ENCODE data around the gene STON2. TPM values are rescaled to one million over a fixed set of nuclear protein-coding genes. Genes with fewer than 3 reads are reported as not detected.

The STON2 gene
- total RNA-seq, 1 donor from 2014 or later = 30.8 TPM

DNA sequence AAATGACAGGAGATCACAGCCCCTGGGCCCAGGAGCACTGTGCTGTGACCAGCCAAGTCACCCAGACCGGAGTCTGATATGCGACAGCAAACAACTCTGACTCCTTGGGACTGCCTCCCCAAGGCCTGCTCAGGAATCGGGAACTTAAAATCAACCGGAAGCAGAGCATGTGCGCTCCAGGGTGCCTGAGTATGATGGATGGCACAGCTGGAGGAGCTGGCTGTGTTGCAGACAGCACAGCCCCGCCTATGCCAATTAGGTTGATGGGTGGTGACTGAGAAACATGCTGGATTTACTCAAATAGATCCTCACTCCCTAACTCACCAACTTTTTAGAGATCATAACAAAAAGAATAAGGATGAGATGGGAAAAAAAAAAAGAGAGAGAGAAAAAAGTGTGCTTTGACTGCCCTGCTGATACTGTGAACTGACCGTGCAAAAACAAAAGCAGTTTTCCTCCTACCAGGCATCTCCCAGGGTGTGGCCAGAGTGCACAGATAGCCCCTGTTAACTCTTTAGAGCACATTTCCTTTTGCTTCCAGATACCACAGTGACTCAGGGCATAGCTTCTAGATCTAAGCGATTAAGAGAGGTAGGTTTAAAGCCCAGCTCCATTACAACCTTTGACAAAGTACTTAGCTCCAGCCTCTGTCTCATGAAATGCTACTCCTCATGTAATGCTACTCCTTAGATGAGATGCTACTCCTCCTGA lies 27.4 kb upstream of the STON2 start:
- Histone ChIP-seq H3K36me3 (ENCODE audit: control insufficient read depth in 3 of 3, insufficient read depth in 3 of 3, low read length in 3 of 3) (peaks cover 0 to 12% (median 7%) of the 10 kb centered on the region in 3 donors), H3K27me3 (ENCODE audit: control insufficient read depth in 3 of 3, insufficient read depth in 3 of 3, low read length in 3 of 3) (no peaks in the 10 kb centered on the region), H3K4me3 (ENCODE audit: low read length in 3 of 3) (peak overlapping the region in 2 of 3 donors; percentile 6 to 45), H3K4me1 (ENCODE audit: control insufficient read depth in 3 of 3, insufficient read depth in 3 of 3, low read length in 3 of 3) (peaks cover 22 to 38% (median 34%) of the 10 kb centered on the region in 3 donors), H3K27ac (ENCODE audit: low read depth, low read length) (peak overlapping the region; percentile 45), H3K9me3 (ENCODE audit: control insufficient read depth in 3 of 3, low read length in 3 of 3) (no peaks in the 10 kb centered on the region), H3K9ac (ENCODE audit: low read depth in 1 of 3, low read length in 3 of 3) (peak overlapping the region in 2 of 3 donors; percentile 40 to 45)

DNA sequence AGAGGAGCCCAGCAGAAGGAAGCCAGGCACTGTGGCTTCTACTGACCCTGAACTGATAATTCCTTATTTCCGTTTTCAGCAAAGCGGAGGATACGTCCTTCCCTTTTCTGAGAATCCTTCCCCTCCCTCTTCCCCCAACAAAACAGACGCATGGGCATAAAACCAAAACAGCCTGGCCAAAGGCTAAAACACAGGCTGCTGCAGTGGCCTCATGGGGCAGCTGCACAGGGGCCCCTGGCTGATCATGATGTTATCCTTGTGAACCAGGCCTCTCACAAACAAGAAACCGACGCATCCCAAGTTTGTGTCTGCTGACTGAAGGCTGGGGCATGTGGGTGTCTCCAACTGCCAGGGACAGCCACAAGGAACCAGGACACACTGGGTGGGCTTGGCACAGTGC lies 23.4 kb upstream of the STON2 start:
- H3K27me3 ChIP-seq (ENCODE audit: control insufficient read depth in 3 of 3, insufficient read depth in 3 of 3, low read length in 3 of 3) = no peaks in the 10 kb centered on the region
- H3K27ac ChIP-seq (ENCODE audit: low read depth, low read length) = peak overlapping the region; percentile 56
- peaks cover 0 to 20% (median 7%) of the 10 kb centered on the region in 3 donors for H3K36me3 ChIP-seq (ENCODE audit: control insufficient read depth in 3 of 3, insufficient read depth in 3 of 3, low read length in 3 of 3)
- peak overlapping the region in 2 of 3 donors; percentile 32 to 60 for H3K9ac ChIP-seq (ENCODE audit: low read depth in 1 of 3, low read length in 3 of 3)
- H3K4me3 ChIP-seq (ENCODE audit: low read length in 3 of 3) = no peak overlapping the region
- H3K9me3 ChIP-seq (ENCODE audit: control insufficient read depth in 3 of 3, low read length in 3 of 3) = no peaks in the 10 kb centered on the region
- H3K4me1 ChIP-seq (ENCODE audit: control insufficient read depth in 3 of 3, insufficient read depth in 3 of 3, low read length in 3 of 3) = peaks cover 15 to 26% (median 20%) of the 10 kb centered on the region in 3 donors

DNA sequence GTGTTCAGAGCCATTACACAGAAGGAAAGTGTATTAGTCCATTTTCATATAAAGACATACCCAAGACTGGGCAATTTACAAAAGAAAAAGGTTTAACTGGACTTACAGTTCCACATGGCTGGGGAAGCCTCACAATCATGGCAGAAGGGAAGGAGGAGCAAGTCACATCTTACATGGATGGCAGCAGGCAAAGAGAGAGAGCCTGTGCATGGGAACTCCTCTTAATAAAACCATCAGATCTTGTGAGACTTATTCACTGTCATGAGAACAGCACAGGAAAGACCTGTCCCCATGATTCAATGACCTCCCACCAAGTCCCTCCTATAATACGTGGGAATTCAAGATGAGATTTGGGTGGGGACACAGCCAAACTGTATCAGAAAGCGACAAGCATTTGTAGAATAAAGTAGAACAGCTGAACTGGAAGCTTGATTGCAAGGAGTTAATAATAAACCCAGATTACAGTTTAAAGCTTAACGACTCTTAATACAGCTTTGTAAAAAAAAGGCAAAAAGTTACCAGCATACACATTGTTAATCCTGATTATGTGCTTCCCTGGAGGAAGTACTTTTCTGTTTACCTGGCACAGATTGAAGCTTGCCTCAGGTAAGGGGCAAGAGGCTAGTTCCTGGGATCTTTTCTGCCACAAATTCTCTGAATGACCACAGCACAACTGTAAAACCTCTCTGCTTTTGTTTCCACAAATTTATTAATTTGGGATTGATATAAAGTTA lies 18.1 kb upstream of the STON2 start:
- H3K36me3 ChIP-seq (ENCODE audit: control insufficient read depth in 3 of 3, insufficient read depth in 3 of 3, low read length in 3 of 3) = peaks cover 0 to 9% (median 0%) of the 10 kb centered on the region in 3 donors

DNA sequence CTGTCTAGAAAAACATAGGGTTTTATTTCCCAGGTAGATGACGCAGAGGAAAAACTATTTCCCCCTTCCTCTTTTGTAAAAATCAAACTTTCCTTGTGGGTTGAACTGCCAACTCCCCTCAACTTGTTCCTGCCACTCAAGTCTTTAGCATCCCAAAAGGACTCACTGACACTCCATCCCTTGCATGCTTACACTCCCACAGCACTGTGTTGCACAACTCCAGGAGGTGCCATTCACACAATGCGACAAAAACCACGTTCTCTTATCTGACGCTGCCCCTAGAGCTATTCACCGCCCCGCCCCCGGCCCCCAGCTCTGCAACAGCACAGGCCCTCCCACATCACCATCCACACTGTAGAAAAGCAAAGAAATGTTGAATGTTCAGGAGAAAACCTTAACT lies 16.9 kb upstream of the STON2 start:
- H3K27me3 ChIP-seq (ENCODE audit: control insufficient read depth in 3 of 3, insufficient read depth in 3 of 3, low read length in 3 of 3) = no peaks in the 10 kb centered on the region
- no peak overlapping the region for H3K4me3 ChIP-seq (ENCODE audit: low read length in 3 of 3)
- no peak overlapping the region for H3K27ac ChIP-seq (ENCODE audit: low read depth, low read length)

More for the DNA sequence above, 18.1 kb upstream of the STON2 start:
- Histone ChIP-seq H3K4me1 (ENCODE audit: control insufficient read depth in 3 of 3, insufficient read depth in 3 of 3, low read length in 3 of 3) (peaks cover 3 to 16% (median 5%) of the 10 kb centered on the region in 3 donors), H3K9me3 (ENCODE audit: control insufficient read depth in 3 of 3, low read length in 3 of 3) (no peaks in the 10 kb centered on the region), H3K27ac (ENCODE audit: low read depth, low read length) (no peak overlapping the region), H3K4me3 (ENCODE audit: low read length in 3 of 3) (no peak overlapping the region), H3K9ac (ENCODE audit: low read depth in 1 of 3, low read length in 3 of 3) (no peak overlapping the region), H3K27me3 (ENCODE audit: control insufficient read depth in 3 of 3, insufficient read depth in 3 of 3, low read length in 3 of 3) (no peaks in the 10 kb centered on the region)

DNA sequence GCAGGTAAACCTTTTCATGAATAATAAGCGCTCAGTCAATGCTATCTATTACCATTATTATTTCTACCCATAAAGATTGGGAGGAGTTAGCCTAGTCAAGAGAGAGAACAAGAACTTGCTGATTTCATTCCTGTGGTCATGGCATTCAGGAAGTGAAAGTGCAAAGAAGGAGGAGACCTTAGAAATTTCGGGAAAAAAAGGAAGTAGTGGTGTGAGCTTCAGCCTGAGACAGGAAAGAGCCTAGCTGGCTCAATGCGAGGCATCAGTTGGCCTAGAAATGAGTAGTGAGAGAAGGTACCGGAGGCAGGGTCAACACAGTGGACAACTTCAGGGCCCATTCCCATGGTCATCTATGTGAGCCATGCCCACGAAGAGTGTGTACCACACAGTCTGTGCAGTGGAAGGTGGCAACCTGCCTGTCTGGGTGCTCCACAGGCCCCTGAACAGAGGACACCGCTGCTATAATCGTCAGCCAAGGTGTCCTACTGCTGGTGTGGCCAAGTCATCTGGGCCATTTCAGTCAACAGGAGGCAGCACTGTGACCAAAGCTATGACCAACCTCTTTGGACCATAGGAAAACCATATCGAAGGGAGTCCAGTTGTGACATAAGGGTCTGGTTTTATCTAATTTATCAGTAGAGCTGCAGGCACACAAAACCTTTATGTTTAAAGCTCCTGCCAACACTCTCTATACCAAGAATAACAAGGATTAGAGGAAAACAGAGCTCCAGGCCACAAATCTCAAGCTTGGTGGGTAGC lies 16.2 kb upstream of the STON2 start:
- Histone ChIP-seq H3K9me3 (ENCODE audit: control insufficient read depth in 3 of 3, low read length in 3 of 3) (no peaks in the 10 kb centered on the region), H3K4me3 (ENCODE audit: low read length in 3 of 3) (peak overlapping the region in 1 of 3 donors; percentile 10), H3K27me3 (ENCODE audit: control insufficient read depth in 3 of 3, insufficient read depth in 3 of 3, low read length in 3 of 3) (no peaks in the 10 kb centered on the region), H3K4me1 (ENCODE audit: control insufficient read depth in 3 of 3, insufficient read depth in 3 of 3, low read length in 3 of 3) (peaks cover 0 to 7% (median 3%) of the 10 kb centered on the region in 3 donors), H3K36me3 (ENCODE audit: control insufficient read depth in 3 of 3, insufficient read depth in 3 of 3, low read length in 3 of 3) (peaks cover 0 to 14% (median 0%) of the 10 kb centered on the region in 3 donors), H3K9ac (ENCODE audit: low read depth in 1 of 3, low read length in 3 of 3) (no peak overlapping the region), H3K27ac (ENCODE audit: low read depth, low read length) (no peak overlapping the region)

More for the DNA sequence above, 16.9 kb upstream of the STON2 start:
- Histone ChIP-seq H3K36me3 (ENCODE audit: control insufficient read depth in 3 of 3, insufficient read depth in 3 of 3, low read length in 3 of 3) (peaks cover 0 to 14% (median 0%) of the 10 kb centered on the region in 3 donors), H3K9me3 (ENCODE audit: control insufficient read depth in 3 of 3, low read length in 3 of 3) (no peaks in the 10 kb centered on the region), H3K9ac (ENCODE audit: low read depth in 1 of 3, low read length in 3 of 3) (no peak overlapping the region), H3K4me1 (ENCODE audit: control insufficient read depth in 3 of 3, insufficient read depth in 3 of 3, low read length in 3 of 3) (peaks cover 3 to 11% (median 5%) of the 10 kb centered on the region in 3 donors)

DNA sequence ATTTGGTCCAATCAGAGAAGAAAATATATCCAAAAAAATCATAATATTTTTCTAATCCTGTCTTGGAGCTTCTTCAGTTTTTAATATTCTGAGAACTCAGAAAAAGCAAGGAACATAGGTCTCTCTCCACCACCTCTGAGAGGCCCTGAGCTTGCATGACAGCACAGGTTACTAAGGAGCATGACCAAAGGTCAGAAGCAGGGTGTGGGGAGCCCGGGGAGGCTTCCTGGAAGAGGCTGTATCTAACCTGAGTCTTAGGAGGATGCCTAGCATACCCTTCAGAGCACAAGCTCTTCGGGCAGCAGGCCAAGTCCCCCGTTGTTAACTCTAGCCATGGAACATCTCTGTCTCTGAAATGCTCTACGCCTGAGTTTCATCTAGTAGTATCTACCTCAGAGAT lies 15.7 kb upstream of the STON2 start:
- Histone ChIP-seq H3K9me3 (ENCODE audit: control insufficient read depth in 3 of 3, low read length in 3 of 3) (no peaks in the 10 kb centered on the region), H3K27me3 (ENCODE audit: control insufficient read depth in 3 of 3, insufficient read depth in 3 of 3, low read length in 3 of 3) (no peaks in the 10 kb centered on the region), H3K4me3 (ENCODE audit: low read length in 3 of 3) (no peak overlapping the region), H3K36me3 (ENCODE audit: control insufficient read depth in 3 of 3, insufficient read depth in 3 of 3, low read length in 3 of 3) (peaks cover 0 to 14% (median 0%) of the 10 kb centered on the region in 3 donors), H3K4me1 (ENCODE audit: control insufficient read depth in 3 of 3, insufficient read depth in 3 of 3, low read length in 3 of 3) (peaks cover 0 to 7% (median 3%) of the 10 kb centered on the region in 3 donors), H3K27ac (ENCODE audit: low read depth, low read length) (no peak overlapping the region), H3K9ac (ENCODE audit: low read depth in 1 of 3, low read length in 3 of 3) (no peak overlapping the region)

DNA sequence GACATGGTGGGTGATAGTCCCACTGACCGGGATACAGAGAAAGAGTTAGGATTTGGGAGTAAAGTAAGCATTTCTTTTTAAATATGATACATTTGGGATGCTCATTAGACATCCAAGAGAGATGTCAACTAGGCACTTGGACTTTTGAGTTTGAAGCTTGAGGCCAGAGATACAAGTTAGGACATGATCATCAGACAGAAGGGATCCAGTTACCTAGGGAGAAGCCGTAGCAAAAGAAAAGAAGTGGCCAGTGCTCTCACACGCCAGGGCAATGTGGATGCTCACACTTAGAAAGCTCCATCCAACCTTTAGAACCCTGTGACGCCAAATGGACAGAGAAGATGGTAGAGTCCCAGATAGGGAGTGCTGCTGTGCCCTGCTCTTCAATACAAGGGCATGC lies 14.0 kb upstream of the STON2 start:
- Histone ChIP-seq H3K9me3 (ENCODE audit: control insufficient read depth in 3 of 3, low read length in 3 of 3) (no peaks in the 10 kb centered on the region), H3K27me3 (ENCODE audit: control insufficient read depth in 3 of 3, insufficient read depth in 3 of 3, low read length in 3 of 3) (no peaks in the 10 kb centered on the region), H3K27ac (ENCODE audit: low read depth, low read length) (no peak overlapping the region), H3K36me3 (ENCODE audit: control insufficient read depth in 3 of 3, insufficient read depth in 3 of 3, low read length in 3 of 3) (peaks cover 0 to 5% (median 0%) of the 10 kb centered on the region in 3 donors), H3K4me1 (ENCODE audit: control insufficient read depth in 3 of 3, insufficient read depth in 3 of 3, low read length in 3 of 3) (peaks cover 0 to 7% (median 3%) of the 10 kb centered on the region in 3 donors), H3K9ac (ENCODE audit: low read depth in 1 of 3, low read length in 3 of 3) (no peak overlapping the region), H3K4me3 (ENCODE audit: low read length in 3 of 3) (no peak overlapping the region)

DNA sequence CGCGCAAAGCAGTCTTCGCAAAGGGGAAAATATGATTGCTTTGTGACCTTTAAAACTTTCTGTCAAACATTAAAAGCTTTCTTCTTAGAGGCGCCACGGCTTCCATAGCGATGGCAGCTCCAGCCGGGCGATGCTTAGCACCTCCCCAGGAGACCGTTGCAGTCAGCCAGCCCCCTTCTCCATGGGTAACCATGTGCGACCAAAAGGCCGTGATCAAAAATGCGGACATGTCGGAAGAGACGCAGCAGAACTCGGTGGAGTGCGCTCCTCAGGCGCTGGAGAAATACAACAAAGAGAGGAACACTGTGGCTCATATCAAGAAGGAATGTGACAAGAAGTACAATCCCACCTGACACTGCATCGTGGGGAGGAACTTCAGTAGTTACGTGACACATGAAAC lies 12.7 kb upstream of the STON2 start:
- Histone ChIP-seq H3K36me3 (ENCODE audit: control insufficient read depth in 3 of 3, insufficient read depth in 3 of 3, low read length in 3 of 3) (peaks cover 0 to 5% (median 0%) of the 10 kb centered on the region in 3 donors), H3K4me3 (ENCODE audit: low read length in 3 of 3) (no peak overlapping the region), H3K27ac (ENCODE audit: low read depth, low read length) (no peak overlapping the region), H3K4me1 (ENCODE audit: control insufficient read depth in 3 of 3, insufficient read depth in 3 of 3, low read length in 3 of 3) (peaks cover 4 to 7% (median 4%) of the 10 kb centered on the region in 3 donors), H3K9me3 (ENCODE audit: control insufficient read depth in 3 of 3, low read length in 3 of 3) (no peaks in the 10 kb centered on the region), H3K9ac (ENCODE audit: low read depth in 1 of 3, low read length in 3 of 3) (no peak overlapping the region), H3K27me3 (ENCODE audit: control insufficient read depth in 3 of 3, insufficient read depth in 3 of 3, low read length in 3 of 3) (no peaks in the 10 kb centered on the region)

DNA sequence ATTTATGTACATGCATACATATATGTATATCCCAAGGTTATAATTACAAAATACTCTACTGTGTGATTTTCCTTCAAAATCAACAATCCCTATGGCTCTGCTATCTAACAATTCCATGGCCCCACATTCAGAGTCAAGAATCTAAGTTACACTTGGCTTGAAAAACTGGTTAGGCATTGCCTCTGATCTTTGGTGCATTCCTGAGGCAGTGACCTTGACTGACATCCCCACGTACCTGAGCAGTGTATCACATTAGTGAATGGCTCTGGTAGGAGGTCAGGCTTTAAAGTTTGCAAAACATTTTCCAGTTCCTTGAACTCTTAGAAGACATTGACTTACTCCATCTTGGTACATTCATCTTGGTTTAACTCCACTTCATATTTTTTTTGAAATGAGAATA lies 8.5 kb upstream of the STON2 start:
- H3K9me3 ChIP-seq (ENCODE audit: control insufficient read depth in 3 of 3, low read length in 3 of 3) = no peaks in the 10 kb centered on the region
- peaks cover 0 to 5% (median 0%) of the 10 kb centered on the region in 3 donors for H3K36me3 ChIP-seq (ENCODE audit: control insufficient read depth in 3 of 3, insufficient read depth in 3 of 3, low read length in 3 of 3)
- H3K27ac ChIP-seq (ENCODE audit: low read depth, low read length) = no peak overlapping the region
- H3K4me1 ChIP-seq (ENCODE audit: control insufficient read depth in 3 of 3, insufficient read depth in 3 of 3, low read length in 3 of 3) = peaks cover 7 to 14% (median 10%) of the 10 kb centered on the region in 3 donors
- no peak overlapping the region for H3K4me3 ChIP-seq (ENCODE audit: low read length in 3 of 3)
- H3K9ac ChIP-seq (ENCODE audit: low read depth in 1 of 3, low read length in 3 of 3) = no peak overlapping the region
- H3K27me3 ChIP-seq (ENCODE audit: control insufficient read depth in 3 of 3, insufficient read depth in 3 of 3, low read length in 3 of 3) = no peaks in the 10 kb centered on the region
